Trophoblast cell (in vitro differentiated cells and primary cell): Measurements from ENCODE around the gene KIF1A.

Source experiments
- DNase-seq, 2 donors: peaks; one replicate each; pipeline ENCODE4 v3.0.0-alpha.2; 2016
- H2AFZ ChIP-seq: 2 replicates; pipeline ENCODE4 v1.6.1; 2013; ENCODE audit warnings: low read length, moderate library complexity, mild to moderate bottlenecking; ENCODE audit not compliant: insufficient read depth, poor library complexity
- H2AK5ac ChIP-seq: 2 replicates; pipeline ENCODE4 v1.6.1; 2013; ENCODE audit warnings: mild to moderate bottlenecking, low read length
- H2BK120ac ChIP-seq: 2 replicates; pipeline ENCODE4 v1.6.1; 2013; ENCODE audit warnings: low read length, mild to moderate bottlenecking, moderate library complexity; ENCODE audit not compliant: insufficient read depth, poor library complexity
- H2BK12ac ChIP-seq: 2 replicates; pipeline ENCODE4 v1.6.1; 2013; ENCODE audit warnings: mild to moderate bottlenecking, low read length, moderate library complexity
- H2BK5ac ChIP-seq: 2 replicates; pipeline ENCODE4 v1.6.1; 2013; ENCODE audit warnings: low read length, low read depth, moderate library complexity, mild to moderate bottlenecking; ENCODE audit not compliant: poor library complexity
- H3K14ac ChIP-seq: 2 replicates; pipeline ENCODE4 v1.6.1; 2013; ENCODE audit warnings: mild to moderate bottlenecking, low read length
- H3K18ac ChIP-seq: 2 replicates; pipeline ENCODE4 v1.6.1; 2013; ENCODE audit warnings: mild to moderate bottlenecking, low read length
- H3K23ac ChIP-seq: 2 replicates; pipeline ENCODE4 v1.6.1; 2013; ENCODE audit warnings: low read length
- H3K27ac ChIP-seq: 2 replicates; pipeline ENCODE4 v1.5.1; 2013; ENCODE audit warnings: low read depth, mild to moderate bottlenecking, inconsistent platforms, low read length, moderate library complexity
- H3K27me3 ChIP-seq: 2 replicates; pipeline ENCODE4 v1.6.1; 2013; ENCODE audit warnings: inconsistent platforms, mild to moderate bottlenecking, low read length, moderate library complexity; ENCODE audit not compliant: insufficient read depth
- H3K36me3 ChIP-seq, 2 experiments: 1 replicate in 1 of 2; 2 replicates in 1 of 2; pipeline ENCODE4 v1.6.1; 2013; ENCODE audit warnings: low read length in 2 of 2, mild to moderate bottlenecking in 2 of 2, moderate library complexity in 1 of 2; ENCODE audit not compliant: insufficient read depth in 2 of 2, control insufficient read depth in 1 of 2
- H3K4ac ChIP-seq: 2 replicates; pipeline ENCODE4 v1.6.1; 2013; ENCODE audit warnings: low read depth, mild to moderate bottlenecking, low read length, moderate library complexity
- H3K4me1 ChIP-seq, 2 experiments: 1 replicate in 1 of 2; 2 replicates in 1 of 2; pipeline ENCODE4 v1.6.1; 2013; ENCODE audit warnings: low read length in 2 of 2, mild to moderate bottlenecking in 2 of 2, moderate library complexity in 1 of 2; ENCODE audit not compliant: insufficient read depth in 2 of 2, control insufficient read depth in 1 of 2
- H3K4me2 ChIP-seq: 2 replicates; pipeline ENCODE4 v1.6.1; 2013; ENCODE audit warnings: inconsistent platforms, mild to moderate bottlenecking, low read length, moderate library complexity
- H3K4me3 ChIP-seq: 2 replicates; pipeline ENCODE4 v1.5.1; 2013; ENCODE audit warnings: mild to moderate bottlenecking, low read depth, low read length, inconsistent platforms
- H3K79me1 ChIP-seq: one replicate; pipeline ENCODE4 v1.6.1; 2013; ENCODE audit warnings: low read length
- H3K79me2 ChIP-seq: 2 replicates; pipeline ENCODE4 v1.6.1; 2013; ENCODE audit warnings: low read length, mild to moderate bottlenecking; ENCODE audit not compliant: control insufficient read depth, insufficient read depth, poor library complexity
- H3K9ac ChIP-seq: 2 replicates; pipeline ENCODE4 v1.6.1; 2013; ENCODE audit warnings: mild to moderate bottlenecking, low read length
- H3K9me3 ChIP-seq: 2 replicates; pipeline ENCODE4 v1.6.1; 2013; ENCODE audit warnings: low read depth, mild to moderate bottlenecking, control low read depth, inconsistent platforms, low read length; ENCODE audit not compliant: insufficient read depth
- H4K12ac ChIP-seq: 2 replicates; pipeline ENCODE4 v1.6.1; 2013; ENCODE audit warnings: low read depth, mild to moderate bottlenecking, low read length, moderate library complexity
- H4K8ac ChIP-seq: 2 replicates; pipeline ENCODE4 v1.6.1; 2013; ENCODE audit warnings: low read depth, mild to moderate bottlenecking, low read length, moderate library complexity
- H4K91ac ChIP-seq: one replicate; pipeline ENCODE4 v1.6.1; 2013; ENCODE audit warnings: low read depth, mild to moderate bottlenecking, low read length, moderate library complexity
- WGBS: extraction: QIAGEN DNeasy Blood & Tissue Kit; methylation state at CpG from one replicate; pipeline ENCODE4 v1.1.7; 2013; ENCODE audit warnings: missing lambda C conversion rate; ENCODE audit not compliant: insufficient read length, insufficient coverage; ENCODE audit errors: extremely low coverage; 5-methylcytosine and 5-hydroxymethylcytosine counted together

Gene KIF1A

GRCh38 chr2:240747256-240747655, 72.8 kb downstream of the KIF1A start:
- Histone ChIP-seq H2AK5ac (no peak overlapping the region), H3K79me1 (no peaks in the 10 kb centered on the region), H2BK120ac (no peak overlapping the region), H4K12ac (no peak overlapping the region), H3K4me1 (no peaks in the 10 kb centered on the region), H4K8ac (no peak overlapping the region), H3K4me2 (no peak overlapping the region), H2AFZ (no peak overlapping the region), H3K27me3 (no peaks in the 10 kb centered on the region), H4K91ac (no peak overlapping the region), H3K14ac (no peak overlapping the region), H3K9ac (no peak overlapping the region), H3K36me3 (no peaks in the 10 kb centered on the region), H2BK12ac (no peak overlapping the region), H3K79me2 (no peaks in the 10 kb centered on the region), H3K18ac (no peak overlapping the region), H3K4ac (no peak overlapping the region), H3K9me3 (no peaks in the 10 kb centered on the region), H3K23ac (no peak overlapping the region), H3K27ac (no peak overlapping the region), H2BK5ac (no peak overlapping the region), H3K4me3 (no peak overlapping the region)
- DNase-seq: no peak
- WGBS: no CpG with 5 or more reads among the region's 11 CpGs

- no peak overlapping the region for H2AK5ac ChIP-seq
- H2BK12ac ChIP-seq: no peak overlapping the region
- no peak overlapping the region for H2AFZ ChIP-seq
- H3K27me3 ChIP-seq: no peaks in the 10 kb centered on the region
- no peaks in the 10 kb centered on the region for H3K79me2 ChIP-seq
- no peaks in the 10 kb centered on the region for H3K9me3 ChIP-seq
- H2BK120ac ChIP-seq: no peak overlapping the region
- no peaks in the 10 kb centered on the region for H3K4me1 ChIP-seq
- H3K4me3 ChIP-seq: no peak overlapping the region
- H4K8ac ChIP-seq: no peak overlapping the region
- H2BK5ac ChIP-seq: no peak overlapping the region
- H3K18ac ChIP-seq: no peak overlapping the region
- no peak overlapping the region for H3K4me2 ChIP-seq
- no peak overlapping the region for H3K14ac ChIP-seq
- no peak overlapping the region for H3K4ac ChIP-seq
- WGBS: no CpG with 5 or more reads among the region's 16 CpGs
- no peak overlapping the region for H4K12ac ChIP-seq
- H3K36me3 ChIP-seq: no peaks in the 10 kb centered on the region
- H3K27ac ChIP-seq: no peak overlapping the region
- no peak for DNase-seq
- no peaks in the 10 kb centered on the region for H3K79me1 ChIP-seq
- H4K91ac ChIP-seq: no peak overlapping the region
- H3K9ac ChIP-seq: no peak overlapping the region
- H3K23ac ChIP-seq: no peak overlapping the region
Measured at GRCh38 chr2:240746671-240747070, 73.3 kb downstream of the KIF1A start.

GRCh38 chr2:240745962-240746361, 74.1 kb downstream of the KIF1A start:
- no peak overlapping the region for H2BK5ac ChIP-seq
- H3K9me3 ChIP-seq: no peaks in the 10 kb centered on the region
- H3K27me3 ChIP-seq: no peaks in the 10 kb centered on the region
- H3K36me3 ChIP-seq: no peaks in the 10 kb centered on the region
- H3K79me2 ChIP-seq: no peaks in the 10 kb centered on the region
- H2AFZ ChIP-seq: no peak overlapping the region
- H3K18ac ChIP-seq: no peak overlapping the region
- WGBS: no CpG with 5 or more reads among the region's 15 CpGs
- H3K4ac ChIP-seq: no peak overlapping the region
- no peak overlapping the region for H3K23ac ChIP-seq
- no peak overlapping the region for H4K8ac ChIP-seq
- H3K79me1 ChIP-seq: no peaks in the 10 kb centered on the region
- DNase-seq: no peak
- H2BK120ac ChIP-seq: no peak overlapping the region
- H3K9ac ChIP-seq: no peak overlapping the region
- no peak overlapping the region for H3K4me3 ChIP-seq
- H4K12ac ChIP-seq: no peak overlapping the region
- no peak overlapping the region for H3K27ac ChIP-seq
- H2BK12ac ChIP-seq: no peak overlapping the region
- H3K14ac ChIP-seq: no peak overlapping the region
- peaks cover 0 to 2% of the 10 kb centered on the region in 2 experiments for H3K4me1 ChIP-seq
- H2AK5ac ChIP-seq: no peak overlapping the region
- H3K4me2 ChIP-seq: no peak overlapping the region
- no peak overlapping the region for H4K91ac ChIP-seq

DNA sequence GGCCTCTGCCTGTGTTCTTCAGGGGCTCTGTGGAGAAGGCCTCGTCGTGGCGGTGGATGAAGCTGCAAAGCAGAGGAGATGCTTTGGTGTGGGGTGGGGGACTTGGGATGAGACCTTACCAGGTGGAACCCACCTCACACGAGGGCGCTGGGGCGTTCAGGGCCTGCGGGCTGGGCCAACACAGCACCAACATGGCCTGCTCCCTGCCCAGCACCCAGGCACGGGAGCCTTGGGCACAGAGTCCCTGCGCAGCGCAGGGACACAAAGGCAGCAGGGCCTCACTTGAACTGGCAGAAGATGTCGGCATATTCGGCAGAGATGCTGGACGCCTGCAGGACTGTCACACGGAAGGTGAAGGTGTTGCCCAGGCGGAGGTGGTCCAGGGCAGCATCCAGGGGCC, 74.6 kb downstream of the KIF1A start:
- Histone ChIP-seq H4K91ac (no peak overlapping the region), H3K23ac (no peak overlapping the region), H3K9me3 (no peaks in the 10 kb centered on the region), H2AFZ (no peak overlapping the region), H3K4me2 (no peak overlapping the region), H4K8ac (no peak overlapping the region), H3K36me3 (no peaks in the 10 kb centered on the region), H3K4ac (no peak overlapping the region), H3K79me2 (no peaks in the 10 kb centered on the region), H2AK5ac (no peak overlapping the region), H2BK12ac (no peak overlapping the region), H2BK120ac (no peak overlapping the region), H4K12ac (no peak overlapping the region), H3K9ac (no peak overlapping the region), H3K79me1 (no peaks in the 10 kb centered on the region), H3K27ac (no peak overlapping the region), H3K18ac (no peak overlapping the region), H3K14ac (no peak overlapping the region), H2BK5ac (no peak overlapping the region), H3K4me3 (no peak overlapping the region), H3K27me3 (no peaks in the 10 kb centered on the region), H3K4me1 (peaks cover 1 to 2% of the 10 kb centered on the region in 2 experiments)
- DNase-seq: no peak
- no CpG with 5 or more reads among the region's 15 CpGs for WGBS
